Endothelial cell of umbilical vein (primary cell): ENCODE results near the gene CDK11B.

Experiments
- EZH2 ChIP-seq: IDR thresholded peaks from 2 replicates; pipeline ENCODE4 v1.6.1; 2012; ENCODE audit warnings: borderline replicate concordance, low read depth, mild to moderate bottlenecking, moderate library complexity, low read length, inconsistent platforms; ENCODE audit not compliant: severe bottlenecking
- JUN ChIP-seq: IDR thresholded peaks from 2 replicates; pipeline ENCODE4 v1.6.1; 2011; ENCODE audit warnings: borderline replicate concordance, low read depth; ENCODE audit not compliant: insufficient read length, insufficient read depth
- POLR2A ChIP-seq: IDR thresholded peaks from 2 replicates; pipeline ENCODE4 v1.6.1; 2012; ENCODE audit warnings: low read depth, mild to moderate bottlenecking, control low read depth, low read length
- POLR2AphosphoS5 ChIP-seq: IDR thresholded peaks from 2 replicates; pipeline ENCODE4 v1.6.1; 2012; ENCODE audit warnings: low read depth, mild to moderate bottlenecking, control low read depth, low read length, moderate library complexity; ENCODE audit not compliant: insufficient read depth
- TF ChIP-seq, protein P1 (sequence below), 2 donors: IDR thresholded peaks; 1 replicate in 1 of 2; 2 replicates in 1 of 2; pipeline ENCODE4 v1.5.1; 2011; ENCODE audit warnings: low read length in 2 of 2, mild to moderate bottlenecking in 2 of 2, moderate library complexity in 2 of 2, control low read depth in 1 of 2, inconsistent platforms in 1 of 2, low read depth in 1 of 2; ENCODE audit not compliant: insufficient read depth in 1 of 2; ENCODE audit errors: extremely low read depth in 1 of 2

DNA sequence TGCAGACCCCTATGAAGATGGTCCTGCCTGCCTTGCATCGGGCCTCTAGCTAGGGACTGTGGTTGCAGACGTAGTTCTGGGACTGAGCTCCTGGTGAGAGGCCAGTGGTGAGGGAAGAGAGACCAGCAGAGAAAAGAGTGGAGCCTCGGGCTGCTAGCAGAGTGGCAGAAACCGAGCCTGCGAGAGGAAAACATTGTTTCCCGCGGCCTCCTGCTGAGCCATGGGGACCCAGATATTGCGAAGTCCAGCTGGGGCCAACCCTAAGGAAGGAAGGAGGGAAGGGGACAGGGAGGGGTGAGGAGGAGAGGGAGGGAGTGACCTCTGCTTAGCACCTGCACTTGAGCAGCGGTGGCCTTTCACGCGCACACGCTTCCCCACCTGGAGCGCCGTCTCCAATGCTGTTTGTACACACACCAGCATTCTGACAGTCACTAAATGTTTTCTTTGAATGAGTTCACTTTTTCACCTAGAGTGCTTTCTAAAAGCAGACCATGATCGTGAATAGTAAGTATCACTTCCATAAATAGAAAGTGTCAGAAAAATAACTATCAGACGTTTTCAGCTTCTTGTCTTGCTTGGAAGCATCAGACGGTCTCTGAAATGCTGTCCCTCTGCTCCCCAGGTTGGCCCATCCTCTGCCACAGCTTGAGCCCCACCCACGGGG, 56.4 kb downstream of the CDK11B start:
- TF ChIP-seq, protein P1, sequence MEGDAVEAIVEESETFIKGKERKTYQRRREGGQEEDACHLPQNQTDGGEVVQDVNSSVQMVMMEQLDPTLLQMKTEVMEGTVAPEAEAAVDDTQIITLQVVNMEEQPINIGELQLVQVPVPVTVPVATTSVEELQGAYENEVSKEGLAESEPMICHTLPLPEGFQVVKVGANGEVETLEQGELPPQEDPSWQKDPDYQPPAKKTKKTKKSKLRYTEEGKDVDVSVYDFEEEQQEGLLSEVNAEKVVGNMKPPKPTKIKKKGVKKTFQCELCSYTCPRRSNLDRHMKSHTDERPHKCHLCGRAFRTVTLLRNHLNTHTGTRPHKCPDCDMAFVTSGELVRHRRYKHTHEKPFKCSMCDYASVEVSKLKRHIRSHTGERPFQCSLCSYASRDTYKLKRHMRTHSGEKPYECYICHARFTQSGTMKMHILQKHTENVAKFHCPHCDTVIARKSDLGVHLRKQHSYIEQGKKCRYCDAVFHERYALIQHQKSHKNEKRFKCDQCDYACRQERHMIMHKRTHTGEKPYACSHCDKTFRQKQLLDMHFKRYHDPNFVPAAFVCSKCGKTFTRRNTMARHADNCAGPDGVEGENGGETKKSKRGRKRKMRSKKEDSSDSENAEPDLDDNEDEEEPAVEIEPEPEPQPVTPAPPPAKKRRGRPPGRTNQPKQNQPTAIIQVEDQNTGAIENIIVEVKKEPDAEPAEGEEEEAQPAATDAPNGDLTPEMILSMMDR (IDR thresholded peaks at IDR 0.05; ENCODE audit: extremely low read depth in 1 of 2, insufficient read depth in 1 of 2, low read depth in 1 of 2, low read length in 2 of 2) = no peak
- TF ChIP-seq POLR2A (no peak), POLR2AphosphoS5 (no peak), EZH2 (no peak), JUN (no peak)
